Gastrocnemius medialis (tissue), 4 donors: ENCODE data around the gene DGCR8.

Experiments used
- POLR2A ChIP-seq, 2 donors: fragments of 450-650 bp; IDR thresholded peaks; one replicate each; pipeline ENCODE4 v1.6.1; 2017; ENCODE audit warnings: antibody characterized with exemption in 2 of 2, mild to moderate bottlenecking in 2 of 2, moderate library complexity in 2 of 2
- TF ChIP-seq, protein P1 (sequence below), 5 experiments: fragments of 450-650 bp in 3 of 5; fragments of 200-600 bp in 2 of 5; sonication (generic) in 2 of 5; IDR thresholded peaks in 4 of 5; conservative IDR thresholded peaks in 1 of 5; 1 replicate in 4 of 5; 2 replicates in 1 of 5; pipeline ENCODE4 v1.5.1; 2016 to 2019; ENCODE audit warnings: antibody characterized with exemption in 5 of 5, mild to moderate bottlenecking in 3 of 5, moderate library complexity in 3 of 5

DNA sequence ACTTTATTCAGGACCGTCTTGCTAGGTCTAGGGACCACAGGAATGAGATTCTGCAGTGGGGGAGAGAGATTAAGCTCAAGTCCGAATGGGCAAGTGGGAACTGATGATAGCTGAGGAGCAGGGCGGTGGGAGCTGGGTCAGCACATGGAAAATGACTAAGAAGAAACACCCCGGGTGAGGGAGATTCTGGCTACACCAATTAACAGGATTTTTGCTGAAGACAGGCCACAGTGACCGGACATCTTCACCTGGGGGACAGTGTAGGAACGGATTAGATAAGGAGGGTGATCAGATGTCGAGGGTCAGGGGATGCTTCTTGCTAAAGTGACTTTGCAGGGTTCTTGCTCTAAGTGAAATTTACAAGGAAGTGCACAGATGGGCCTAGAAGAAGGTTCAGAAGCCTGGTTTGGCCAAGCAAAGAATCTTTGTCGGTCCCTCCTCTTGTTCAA lies 8.5 kb upstream of the DGCR8 start:
- TF ChIP-seq, protein P1, sequence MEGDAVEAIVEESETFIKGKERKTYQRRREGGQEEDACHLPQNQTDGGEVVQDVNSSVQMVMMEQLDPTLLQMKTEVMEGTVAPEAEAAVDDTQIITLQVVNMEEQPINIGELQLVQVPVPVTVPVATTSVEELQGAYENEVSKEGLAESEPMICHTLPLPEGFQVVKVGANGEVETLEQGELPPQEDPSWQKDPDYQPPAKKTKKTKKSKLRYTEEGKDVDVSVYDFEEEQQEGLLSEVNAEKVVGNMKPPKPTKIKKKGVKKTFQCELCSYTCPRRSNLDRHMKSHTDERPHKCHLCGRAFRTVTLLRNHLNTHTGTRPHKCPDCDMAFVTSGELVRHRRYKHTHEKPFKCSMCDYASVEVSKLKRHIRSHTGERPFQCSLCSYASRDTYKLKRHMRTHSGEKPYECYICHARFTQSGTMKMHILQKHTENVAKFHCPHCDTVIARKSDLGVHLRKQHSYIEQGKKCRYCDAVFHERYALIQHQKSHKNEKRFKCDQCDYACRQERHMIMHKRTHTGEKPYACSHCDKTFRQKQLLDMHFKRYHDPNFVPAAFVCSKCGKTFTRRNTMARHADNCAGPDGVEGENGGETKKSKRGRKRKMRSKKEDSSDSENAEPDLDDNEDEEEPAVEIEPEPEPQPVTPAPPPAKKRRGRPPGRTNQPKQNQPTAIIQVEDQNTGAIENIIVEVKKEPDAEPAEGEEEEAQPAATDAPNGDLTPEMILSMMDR (IDR thresholded peaks at IDR 0.05 in 4 of 5, conservative IDR thresholded peaks at IDR 0.05 in 1 of 5) = no peak
- no peak for TF ChIP-seq POLR2A (IDR thresholded peaks at IDR 0.05)
